Karpas-422 (cell line): Measurements from ENCODE around the gene C4B. TPM values are rescaled to one million over a fixed set of nuclear protein-coding genes. Genes with fewer than 3 reads are reported as not detected.
"Not testable (repeated sequence)": the region's sequence is repeated elsewhere in the genome, so short reads cannot be mapped to it uniquely, and the experiment has no call there.

Source experiments
- DNase-seq: peaks from one replicate; pipeline ENCODE4 v3.0.0-alpha.2; 2015
- H2AFZ ChIP-seq: fragments of 200-600 bp; sonication (generic); 2 replicates; pipeline ENCODE4 v1.6.1; 2014; ENCODE audit warnings: antibody characterized with exemption, low read length, mixed read lengths
- H3K27ac ChIP-seq: fragments of 200-600 bp; sonication (generic); 2 replicates; pipeline ENCODE4 v1.5.1; 2014; ENCODE audit warnings: mild to moderate bottlenecking, low read length, moderate library complexity
- H3K27me3 ChIP-seq: fragments of 200-600 bp; sonication (generic); 2 replicates; pipeline ENCODE4 v1.6.1; 2014; ENCODE audit warnings: low read length, mixed read lengths
- H3K36me3 ChIP-seq: fragments of 200-600 bp; sonication (generic); 2 replicates; pipeline ENCODE4 v1.6.1; 2014; ENCODE audit warnings: low read length, mixed read lengths; ENCODE audit not compliant: insufficient read depth
- H3K4me1 ChIP-seq: fragments of 200-600 bp; sonication (generic); 2 replicates; pipeline ENCODE4 v1.6.1; 2014; ENCODE audit warnings: mild to moderate bottlenecking, low read length, mixed read lengths
- H3K4me2 ChIP-seq: fragments of 200-600 bp; sonication (generic); 2 replicates; pipeline ENCODE4 v1.6.1; 2014; ENCODE audit warnings: low read length, low read depth, mild to moderate bottlenecking; ENCODE audit not compliant: poor library complexity, severe bottlenecking
- H3K4me3 ChIP-seq: fragments of 200-600 bp; sonication (generic); 2 replicates; pipeline ENCODE4 v1.5.1; 2014; ENCODE audit warnings: mild to moderate bottlenecking, antibody characterized with exemption, low read length, mixed read lengths
- H3K79me2 ChIP-seq: fragments of 200-600 bp; sonication (generic); 2 replicates; pipeline ENCODE4 v1.6.1; 2014; ENCODE audit warnings: mild to moderate bottlenecking, low read length, mixed read lengths
- H3K9ac ChIP-seq: fragments of 200-600 bp; sonication (generic); 2 replicates; pipeline ENCODE4 v1.6.0; 2014; ENCODE audit warnings: low read length
- H3K9me2 ChIP-seq: fragments of 200-600 bp; sonication (generic), shearing (Covaris generic); replicated peaks from 2 replicates; pipeline ENCODE4 v1.6.0; 2014; ENCODE audit warnings: mild to moderate bottlenecking, low read length, moderate library complexity; ENCODE audit not compliant: insufficient read depth
- H3K9me3 ChIP-seq: fragments of 300-700, 200-600 bp; sonication (generic); 2 replicates; pipeline ENCODE4 v1.6.1; 2014; ENCODE audit warnings: low read length, mixed read lengths
- H4K20me1 ChIP-seq: fragments of 200-600 bp; sonication (generic); 2 replicates; pipeline ENCODE4 v1.6.1; 2014; ENCODE audit warnings: mild to moderate bottlenecking, antibody characterized with exemption, low read length, low read depth; ENCODE audit not compliant: insufficient read depth
- total RNA-seq: library from RNA; depleted of rRNA; stranded (reverse); fragments of >200 nt; shearing (Covaris generic); gene quantifications from 2 replicates; pipeline ENCODE4 v1.2.3, GENCODE V29; 2014; ENCODE audit warnings: low replicate concordance

C4B gene
- total RNA-seq, 1 experiment from 2014 or later, result 1.9 TPM

DNA sequence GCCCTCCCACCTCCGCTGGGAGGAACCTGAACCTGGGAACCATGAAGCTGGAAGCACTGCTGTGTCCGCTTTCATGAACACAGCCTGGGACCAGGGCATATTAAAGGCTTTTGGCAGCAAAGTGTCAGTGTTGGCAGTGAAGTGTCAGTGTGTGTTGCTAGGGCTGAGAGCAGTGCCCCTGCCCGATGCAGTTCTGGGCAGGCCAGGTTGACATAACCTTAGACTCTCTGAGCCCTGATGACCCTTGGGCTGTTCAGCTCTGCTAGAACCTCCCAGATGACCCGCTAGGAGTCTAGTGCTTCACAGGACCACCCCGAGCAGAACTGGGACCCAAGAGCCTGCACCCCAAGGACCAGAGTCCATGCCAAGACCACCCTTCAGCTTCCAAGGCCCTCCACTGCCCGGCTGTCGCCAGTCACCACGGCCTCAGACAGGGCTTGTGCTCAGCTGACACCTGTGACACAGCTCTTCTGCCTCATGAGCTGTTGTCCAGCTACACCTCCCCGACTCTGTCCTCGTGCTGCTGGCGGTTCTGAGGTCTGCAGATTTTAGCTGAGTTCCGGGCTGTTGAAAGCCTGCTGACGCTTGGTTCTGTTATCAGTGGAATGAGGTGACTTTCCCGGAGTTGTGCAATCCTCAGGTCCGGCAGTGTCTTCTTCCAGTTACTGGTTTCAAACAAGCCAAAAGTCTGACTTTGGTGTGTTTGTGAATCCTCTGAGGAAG lies 11.9 kb upstream of the C4B start:
- not testable (repeated sequence) for H3K4me1 ChIP-seq, H3K27ac ChIP-seq, H3K36me3 ChIP-seq, H4K20me1 ChIP-seq, H3K4me2 ChIP-seq, H3K9me3 ChIP-seq, H3K79me2 ChIP-seq, H3K9me2 ChIP-seq, H2AFZ ChIP-seq, DNase-seq, H3K4me3 ChIP-seq, H3K9ac ChIP-seq, H3K27me3 ChIP-seq

DNA sequence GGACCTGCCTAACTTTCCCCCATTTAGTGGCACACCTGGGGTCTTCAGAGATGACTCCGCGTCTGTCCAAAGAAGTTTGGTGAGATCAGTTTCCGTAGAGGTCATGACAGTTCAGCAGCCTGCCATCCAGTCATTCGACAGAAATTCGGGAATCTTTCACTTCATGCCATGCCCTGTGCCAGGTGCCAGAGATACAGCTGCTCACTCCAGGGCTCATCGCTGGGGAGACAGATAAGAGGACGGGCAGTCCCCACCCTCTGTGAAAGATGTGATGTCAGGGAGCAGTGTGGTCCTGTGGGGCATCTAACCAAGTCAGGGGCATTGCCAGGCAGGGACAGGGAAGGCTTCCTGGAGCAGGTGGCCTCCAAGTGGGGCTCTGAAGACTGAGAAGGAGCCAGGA lies 11.3 kb upstream of the C4B start:
- not testable (repeated sequence) for H3K4me1 ChIP-seq, H3K79me2 ChIP-seq, H3K4me2 ChIP-seq, H3K27ac ChIP-seq, H3K9ac ChIP-seq, H3K4me3 ChIP-seq, H3K9me2 ChIP-seq, DNase-seq, H3K27me3 ChIP-seq, H4K20me1 ChIP-seq, H2AFZ ChIP-seq, H3K9me3 ChIP-seq, H3K36me3 ChIP-seq

DNA sequence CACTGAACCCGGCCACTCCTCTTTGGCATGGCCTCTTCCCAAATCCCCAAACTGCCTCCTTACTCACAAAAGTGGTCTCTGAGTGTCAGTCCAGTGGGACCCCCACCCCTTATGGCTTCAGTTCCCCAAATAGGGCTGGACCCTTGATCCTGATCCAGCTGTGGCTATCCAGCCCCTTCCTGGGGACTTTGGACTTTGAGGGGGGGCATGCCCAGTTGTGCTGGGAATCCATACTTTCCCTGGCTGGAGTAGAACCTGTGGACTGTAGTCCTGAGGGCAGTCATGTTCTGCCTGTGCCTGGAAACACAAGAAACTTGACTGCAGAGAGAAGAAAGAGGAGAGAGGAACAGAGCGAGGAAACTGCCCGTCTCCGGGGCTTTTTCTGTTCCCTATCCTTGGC lies 10.2 kb upstream of the C4B start:
- not testable (repeated sequence) for H3K9me2 ChIP-seq, H3K36me3 ChIP-seq, H3K27me3 ChIP-seq, H3K9ac ChIP-seq, H3K79me2 ChIP-seq, H3K27ac ChIP-seq, H3K4me2 ChIP-seq, H3K4me3 ChIP-seq, H3K4me1 ChIP-seq, DNase-seq, H3K9me3 ChIP-seq, H2AFZ ChIP-seq, H4K20me1 ChIP-seq

DNA sequence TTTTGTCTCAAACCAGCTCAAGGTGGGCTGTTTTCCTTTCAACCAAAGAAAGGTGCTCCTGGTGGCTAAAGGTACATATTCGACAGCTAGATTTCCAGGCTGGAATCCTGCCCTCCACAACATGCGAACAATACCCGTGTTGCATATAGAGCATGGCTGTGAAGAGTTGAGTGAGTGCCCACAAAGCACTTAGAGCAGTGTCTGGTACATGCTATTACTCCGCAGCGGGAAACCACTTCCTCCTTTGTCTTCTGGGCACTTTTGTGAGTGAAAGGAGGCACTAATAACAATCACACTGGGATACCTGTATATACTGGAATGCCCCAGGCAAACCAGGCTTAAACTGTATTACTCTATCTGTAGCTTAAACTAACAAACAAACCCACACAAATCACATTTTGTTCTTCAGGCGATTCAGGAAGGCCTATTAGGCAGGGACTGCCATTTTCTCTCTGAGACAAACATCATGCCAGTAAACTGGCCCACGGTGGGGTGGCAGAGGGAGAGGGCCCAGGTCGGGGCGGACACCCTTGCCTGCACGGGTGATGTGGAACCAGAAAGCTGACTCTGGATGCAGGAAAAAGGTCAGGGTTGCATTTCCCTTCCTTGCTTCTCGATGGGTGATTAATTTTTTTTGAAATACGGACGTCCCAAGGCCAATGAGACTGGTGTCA lies 9.6 kb upstream of the C4B start:
- H2AFZ ChIP-seq, H3K79me2 ChIP-seq, H3K9me3 ChIP-seq, H3K36me3 ChIP-seq, H3K27me3 ChIP-seq, H3K4me2 ChIP-seq, H3K27ac ChIP-seq, H3K4me1 ChIP-seq, H3K9ac ChIP-seq, H3K4me3 ChIP-seq, H3K9me2 ChIP-seq, H4K20me1 ChIP-seq: not testable (repeated sequence)
- DNase-seq, result peak; percentile 36

DNA sequence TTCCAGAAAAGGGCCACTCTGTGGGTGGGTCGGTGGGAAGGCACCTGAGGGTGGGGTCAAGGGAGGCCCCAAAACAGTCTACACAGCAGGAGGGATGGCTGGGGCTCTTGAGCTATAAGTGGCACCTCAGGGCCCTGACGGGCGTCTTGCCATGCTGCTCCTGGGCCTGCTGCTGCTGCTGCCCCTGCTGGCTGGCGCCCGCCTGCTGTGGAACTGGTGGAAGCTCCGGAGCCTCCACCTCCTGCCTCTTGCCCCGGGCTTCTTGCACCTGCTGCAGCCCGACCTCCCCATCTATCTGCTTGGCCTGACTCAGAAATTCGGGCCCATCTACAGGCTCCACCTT lies 9.1 kb upstream of the C4B start:
- not testable (repeated sequence) for H3K9me3 ChIP-seq, H3K27me3 ChIP-seq, H3K27ac ChIP-seq, H3K4me2 ChIP-seq, H3K4me3 ChIP-seq, H3K9ac ChIP-seq, H3K36me3 ChIP-seq, H3K9me2 ChIP-seq, H3K79me2 ChIP-seq, H4K20me1 ChIP-seq, H3K4me1 ChIP-seq, H2AFZ ChIP-seq
- peak; percentile 41 for DNase-seq

DNA sequence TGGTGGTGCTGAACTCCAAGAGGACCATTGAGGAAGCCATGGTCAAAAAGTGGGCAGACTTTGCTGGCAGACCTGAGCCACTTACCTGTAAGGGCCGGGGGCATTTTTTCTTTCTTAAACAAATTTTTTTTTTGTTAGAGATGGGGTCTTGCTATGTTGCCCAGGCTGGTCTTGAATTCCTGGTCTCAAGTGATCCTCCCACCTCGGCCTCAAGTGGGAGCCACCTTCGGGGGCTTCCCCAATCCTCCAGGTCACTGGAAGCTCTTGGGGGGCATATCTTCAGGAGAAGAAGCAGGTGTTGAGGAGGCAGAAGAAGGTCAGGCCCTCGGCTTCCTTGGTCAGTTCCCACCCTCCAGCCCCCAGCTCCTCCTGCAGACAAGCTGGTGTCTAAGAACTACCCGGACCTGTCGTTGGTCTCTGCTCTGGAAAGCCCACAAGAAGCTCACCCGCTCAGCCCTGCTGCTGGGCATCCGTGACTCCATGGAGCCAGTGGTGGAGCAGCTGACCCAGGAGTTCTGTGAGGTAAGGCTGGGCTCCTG lies 8.5 kb upstream of the C4B start:
- not testable (repeated sequence) for H3K4me3 ChIP-seq, H3K4me2 ChIP-seq, H3K9me3 ChIP-seq, H3K36me3 ChIP-seq, H3K27me3 ChIP-seq, H3K4me1 ChIP-seq, H3K9me2 ChIP-seq, H4K20me1 ChIP-seq, H3K9ac ChIP-seq, DNase-seq, H2AFZ ChIP-seq, H3K79me2 ChIP-seq, H3K27ac ChIP-seq

DNA sequence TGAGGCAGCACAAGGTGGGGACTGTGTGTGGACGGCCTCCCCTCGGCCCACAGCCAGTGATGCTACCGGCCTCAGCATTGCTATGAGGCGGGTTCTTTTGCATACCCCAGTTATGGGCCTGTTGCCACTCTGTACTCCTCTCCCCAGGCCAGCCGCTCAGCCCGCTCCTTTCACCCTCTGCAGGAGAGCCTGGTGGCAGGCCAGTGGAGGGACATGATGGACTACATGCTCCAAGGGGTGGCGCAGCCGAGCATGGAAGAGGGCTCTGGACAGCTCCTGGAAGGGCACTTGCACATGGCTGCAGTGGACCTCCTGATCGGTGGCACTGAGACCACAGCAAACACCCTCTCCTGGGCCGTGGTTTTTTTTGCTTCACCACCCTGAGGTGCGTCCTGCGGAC lies 7.5 kb upstream of the C4B start:
- H3K27me3 ChIP-seq, H3K79me2 ChIP-seq, H3K9ac ChIP-seq, H4K20me1 ChIP-seq, H3K4me3 ChIP-seq, DNase-seq, H3K4me1 ChIP-seq, H3K36me3 ChIP-seq, H3K27ac ChIP-seq, H2AFZ ChIP-seq, H3K9me3 ChIP-seq, H3K4me2 ChIP-seq, H3K9me2 ChIP-seq: not testable (repeated sequence)

DNA sequence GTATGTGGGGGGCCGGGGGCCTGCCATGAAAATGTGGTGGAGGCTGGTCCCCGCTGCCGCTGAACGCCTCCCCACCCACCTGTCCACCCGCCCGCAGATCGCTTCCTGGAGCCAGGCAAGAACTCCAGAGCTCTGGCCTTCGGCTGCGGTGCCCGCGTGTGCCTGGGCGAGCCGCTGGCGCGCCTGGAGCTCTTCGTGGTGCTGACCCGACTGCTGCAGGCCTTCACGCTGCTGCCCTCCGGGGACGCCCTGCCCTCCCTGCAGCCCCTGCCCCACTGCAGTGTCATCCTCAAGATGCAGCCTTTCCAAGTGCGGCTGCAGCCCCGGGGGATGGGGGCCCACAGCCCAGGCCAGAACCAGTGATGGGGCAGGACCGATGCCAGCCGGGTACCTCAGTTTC lies 6.6 kb upstream of the C4B start:
- H3K9me3 ChIP-seq, H3K4me2 ChIP-seq, H3K27ac ChIP-seq, H3K4me3 ChIP-seq, H3K9ac ChIP-seq, H3K36me3 ChIP-seq, H3K27me3 ChIP-seq, DNase-seq, H3K79me2 ChIP-seq, H4K20me1 ChIP-seq, H3K9me2 ChIP-seq, H2AFZ ChIP-seq, H3K4me1 ChIP-seq: not testable (repeated sequence)
